Stimulated activated CD8-positive, alpha-beta memory T cell treated with anti-CD3 and anti-CD28 coated beads, Interleukin-7, amount 100 ng/mL, for 24 hours (primary cell): ENCODE results near the gene KCNB1.
"Not testable (repeated sequence)": the region's sequence is repeated elsewhere in the genome, so short reads cannot be mapped to it uniquely, and the experiment has no call there.

Experiments used
- DNase-seq: peaks from one replicate; pipeline ENCODE4 v3.0.0-alpha.2; 2020; ENCODE audit warnings: low read depth

Gene KCNB1

GRCh38 chr20:49433333-49433732, 49.1 kb downstream of the KCNB1 start:
- DNase-seq: no peak

- DNase-seq: no peak
These were observed 49.9 kb downstream of the KCNB1 start for GRCh38 chr20:49432550-49432949.

- no peak for DNase-seq
These were observed 51.1 kb downstream of the KCNB1 start for GRCh38 chr20:49431329-49431728.

GRCh38 chr20:49430320-49430719, 52.1 kb downstream of the KCNB1 start:
- DNase-seq: no peak

GRCh38 chr20:49427751-49428518, 54.5 kb downstream of the KCNB1 start:
- no peak for DNase-seq

- no peak for DNase-seq
These were observed 55.6 kb downstream of the KCNB1 start for GRCh38 chr20:49426873-49427272.

- DNase-seq: no peak
These were observed 56.1 kb downstream of the KCNB1 start for GRCh38 chr20:49426395-49426794.

GRCh38 chr20:49424536-49424935, 57.9 kb downstream of the KCNB1 start:
- DNase-seq: no peak

GRCh38 chr20:49422161-49422560, 60.3 kb downstream of the KCNB1 start:
- no peak for DNase-seq

- no peak for DNase-seq
These were observed 61.6 kb downstream of the KCNB1 start for GRCh38 chr20:49420811-49421295.

- no peak for DNase-seq
These were observed 62.2 kb downstream of the KCNB1 start for GRCh38 chr20:49420292-49420691.

- DNase-seq: no peak
These were observed 62.7 kb downstream of the KCNB1 start for GRCh38 chr20:49419785-49420184.

GRCh38 chr20:49418809-49419208, 63.7 kb downstream of the KCNB1 start:
- no peak for DNase-seq

- no peak for DNase-seq
These were observed 64.5 kb downstream of the KCNB1 start for GRCh38 chr20:49417843-49418555.

GRCh38 chr20:49415668-49416044, 66.8 kb downstream of the KCNB1 start:
- DNase-seq: no peak

- DNase-seq: no peak
These were observed 67.3 kb downstream of the KCNB1 start for GRCh38 chr20:49415005-49415667.

- no peak for DNase-seq
These were observed 68.8 kb downstream of the KCNB1 start for GRCh38 chr20:49413677-49414076.

- DNase-seq: no peak
These were observed 69.5 kb downstream of the KCNB1 start for GRCh38 chr20:49412953-49413352.

GRCh38 chr20:49412254-49412653, 70.2 kb downstream of the KCNB1 start:
- DNase-seq: no peak

- no peak for DNase-seq
These were observed 71.1 kb downstream of the KCNB1 start for GRCh38 chr20:49411221-49411925.

GRCh38 chr20:49409975-49410621, 72.4 kb downstream of the KCNB1 start:
- DNase-seq: not testable (repeated sequence)
